Glomerular endothelial cell (primary cell): ENCODE results near the gene GRM5. TPM values are rescaled to one million over a fixed set of nuclear protein-coding genes. Genes with fewer than 3 reads are reported as not detected.
"Not testable (repeated sequence)": the region's sequence is repeated elsewhere in the genome, so short reads cannot be mapped to it uniquely, and the experiment has no call there.

ENCODE experiments used
- DNase-seq: peaks from one replicate; pipeline ENCODE4 v3.0.0-alpha.2; 2011; ENCODE audit warnings: low read depth, low spot score; ENCODE audit errors: extremely low read depth
- total RNA-seq: library from RNA; depleted of rRNA; stranded (reverse); fragments of >200 nt; gene quantifications from 2 replicates; pipeline ENCODE4 v1.2.3, GENCODE V29; 2015

Gene GRM5
- total RNA-seq, 1 donor from 2014 or later, result 0.47 TPM

DNA sequence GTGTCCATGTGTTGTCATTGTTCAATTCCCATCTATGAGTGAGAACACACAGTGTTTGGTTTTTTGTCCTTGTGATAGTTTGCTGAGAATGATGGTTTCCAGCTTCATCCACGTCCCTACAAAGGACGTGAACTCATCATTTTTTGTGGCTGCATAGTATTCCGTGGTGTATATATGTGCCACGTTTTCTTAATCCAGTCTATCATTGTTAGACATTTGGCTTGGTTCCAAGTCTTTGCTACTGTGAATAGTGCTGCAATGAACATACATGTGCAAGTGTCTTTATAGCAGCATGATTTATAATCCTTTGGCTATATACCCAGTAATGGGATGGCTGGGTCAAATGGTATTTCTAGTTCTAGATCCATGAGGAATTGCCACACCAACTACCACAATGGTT is 607.7 kb downstream of the GRM5 start:
- DNase-seq, result not testable (repeated sequence)

DNA sequence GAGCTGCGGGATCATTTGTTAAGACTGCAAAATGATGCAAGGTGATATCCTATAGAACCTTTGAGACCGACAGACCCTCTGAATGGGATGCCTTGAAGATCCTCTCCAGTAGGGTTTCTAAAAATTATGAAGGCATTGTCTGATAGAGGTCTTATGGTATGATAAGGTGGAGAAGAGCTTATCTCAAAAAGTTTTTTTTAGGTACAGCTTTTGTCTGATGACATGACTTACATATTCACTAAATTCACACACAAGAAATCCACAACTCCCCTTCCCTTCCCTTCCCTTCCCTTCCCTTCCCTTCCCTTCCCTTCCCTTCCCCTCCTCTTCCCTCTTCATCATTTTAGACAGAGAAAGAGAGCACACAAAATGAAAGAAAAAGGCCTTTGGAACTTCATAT is 609.8 kb downstream of the GRM5 start:
- DNase-seq, result no peak

DNA sequence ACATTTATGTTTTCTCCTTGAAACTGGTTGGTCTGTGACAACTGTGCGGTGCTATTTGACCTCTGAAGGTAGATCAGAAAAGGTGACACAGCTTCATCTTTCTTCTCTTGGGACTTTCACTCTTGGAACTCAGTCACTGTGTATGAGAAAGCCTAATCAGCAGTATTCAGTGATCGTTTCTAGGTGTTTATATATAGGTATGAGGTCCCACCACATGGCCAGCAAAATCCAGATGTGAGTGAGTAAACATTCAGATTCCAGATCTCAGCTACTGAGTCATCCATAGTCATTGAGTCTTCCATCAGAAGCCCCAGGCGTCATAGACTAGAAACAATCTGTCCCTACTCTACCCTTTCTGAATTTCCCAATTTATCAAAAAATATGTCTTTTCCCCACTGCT is 610.9 kb downstream of the GRM5 start:
- DNase-seq, result no peak

Other genes with a start within 250 kb of the GRM5 start
- gene TYR, start 111.9 kb upstream of the GRM5 start, total RNA-seq, result not detected in 2 replicates